ENCODE measurements around the gene PIK3R5.
"Not testable (repeated sequence)": the region's sequence is repeated elsewhere in the genome, so short reads cannot be mapped to it uniquely, and the experiment has no call there.

Gene PIK3R5

DNA sequence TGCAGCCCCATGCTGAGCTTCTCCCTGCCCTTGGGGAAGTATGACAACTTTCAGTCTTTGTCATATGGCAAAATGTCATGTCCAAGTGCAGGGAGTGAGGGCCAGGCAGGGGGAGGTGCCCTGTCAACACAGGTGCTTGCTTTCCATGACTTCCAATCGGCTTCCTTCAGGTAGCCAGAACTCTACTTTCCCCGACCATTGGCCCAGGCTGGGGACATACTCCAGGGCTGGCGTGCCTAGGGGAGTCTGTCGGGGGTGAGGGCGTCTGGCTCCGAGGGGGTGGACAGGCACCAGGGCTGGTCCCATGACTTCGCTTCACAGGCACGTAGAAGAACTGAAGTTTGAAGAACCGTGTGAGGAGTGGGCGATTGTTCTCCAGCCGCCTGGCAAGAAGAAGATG is 78.2 kb downstream of the PIK3R5 start:
- no peaks in the 10 kb centered on the region for H3K27me3 ChIP-seq (ENCODE audit: insufficient read depth, low read depth)
- H3K4me2 ChIP-seq, result no peak overlapping the region
- H4K20me1 ChIP-seq (ENCODE audit: insufficient read depth), result no peaks in the 10 kb centered on the region
- no peak overlapping the region for H3K4me3 ChIP-seq (IDR thresholded peaks at IDR 0.05; ENCODE audit: insufficient read depth, low read depth, low read length)
- no peak overlapping the region for H2AFZ ChIP-seq (ENCODE audit: low read depth)
- H3K27ac ChIP-seq, result no peak overlapping the region
- no peak overlapping the region for H3K9ac ChIP-seq
- H3K79me2 ChIP-seq (ENCODE audit: insufficient read depth, low read depth), result no peaks in the 10 kb centered on the region
- TF ChIP-seq, protein P1, sequence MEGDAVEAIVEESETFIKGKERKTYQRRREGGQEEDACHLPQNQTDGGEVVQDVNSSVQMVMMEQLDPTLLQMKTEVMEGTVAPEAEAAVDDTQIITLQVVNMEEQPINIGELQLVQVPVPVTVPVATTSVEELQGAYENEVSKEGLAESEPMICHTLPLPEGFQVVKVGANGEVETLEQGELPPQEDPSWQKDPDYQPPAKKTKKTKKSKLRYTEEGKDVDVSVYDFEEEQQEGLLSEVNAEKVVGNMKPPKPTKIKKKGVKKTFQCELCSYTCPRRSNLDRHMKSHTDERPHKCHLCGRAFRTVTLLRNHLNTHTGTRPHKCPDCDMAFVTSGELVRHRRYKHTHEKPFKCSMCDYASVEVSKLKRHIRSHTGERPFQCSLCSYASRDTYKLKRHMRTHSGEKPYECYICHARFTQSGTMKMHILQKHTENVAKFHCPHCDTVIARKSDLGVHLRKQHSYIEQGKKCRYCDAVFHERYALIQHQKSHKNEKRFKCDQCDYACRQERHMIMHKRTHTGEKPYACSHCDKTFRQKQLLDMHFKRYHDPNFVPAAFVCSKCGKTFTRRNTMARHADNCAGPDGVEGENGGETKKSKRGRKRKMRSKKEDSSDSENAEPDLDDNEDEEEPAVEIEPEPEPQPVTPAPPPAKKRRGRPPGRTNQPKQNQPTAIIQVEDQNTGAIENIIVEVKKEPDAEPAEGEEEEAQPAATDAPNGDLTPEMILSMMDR (conservative IDR thresholded peaks at IDR 0.05; ENCODE audit: low read depth, low read length), result no peak
- H3K36me3 ChIP-seq (ENCODE audit: insufficient read depth), result no peaks in the 10 kb centered on the region
- H3K4me1 ChIP-seq (ENCODE audit: low read depth, poor library complexity, severe bottlenecking), result no peaks in the 10 kb centered on the region

DNA sequence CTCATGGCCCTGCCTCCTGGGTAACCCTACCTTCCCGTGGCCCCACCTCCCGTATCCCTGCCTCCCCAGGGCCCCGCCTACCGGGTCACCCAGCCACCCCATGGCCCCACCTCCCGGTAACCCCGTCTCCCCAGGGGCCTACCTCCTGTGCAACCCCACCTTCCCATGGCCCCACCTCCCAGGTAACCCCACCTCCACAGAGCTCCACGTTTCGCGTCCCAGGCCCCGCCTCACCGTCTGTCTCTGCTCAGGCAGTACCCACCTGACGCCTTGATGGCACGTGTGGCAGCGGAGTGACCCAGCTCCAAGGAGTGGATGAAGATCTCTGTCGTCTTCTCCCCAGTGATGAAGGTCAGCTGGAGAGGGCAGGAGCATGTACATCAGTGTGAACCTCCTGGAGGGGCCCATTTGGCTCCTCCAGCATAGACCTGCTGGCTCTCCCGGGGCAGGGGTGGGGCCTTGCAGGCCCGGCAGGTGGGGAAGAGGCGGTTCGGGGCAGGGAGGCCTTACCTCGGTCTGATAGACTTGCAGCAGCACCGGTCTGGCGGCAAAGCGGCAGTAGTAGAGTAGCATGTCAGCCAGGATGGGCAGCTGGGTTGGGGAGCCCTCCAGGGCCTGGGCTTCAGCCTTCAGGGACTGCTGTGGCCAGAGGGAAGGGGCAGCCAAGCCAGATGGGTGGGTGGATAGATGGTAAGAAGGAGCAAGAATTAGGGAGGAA is 79.4 kb downstream of the PIK3R5 start:
- TF ChIP-seq, protein P1 (conservative IDR thresholded peaks at IDR 0.05; ENCODE audit: low read depth, low read length), result no peak
- no peak overlapping the region for H3K9ac ChIP-seq
- no peaks in the 10 kb centered on the region for H3K79me2 ChIP-seq (ENCODE audit: insufficient read depth, low read depth)
- no peak overlapping the region for H3K4me2 ChIP-seq
- no peaks in the 10 kb centered on the region for H4K20me1 ChIP-seq (ENCODE audit: insufficient read depth)
- no peaks in the 10 kb centered on the region for H3K4me1 ChIP-seq (ENCODE audit: low read depth, poor library complexity, severe bottlenecking)
- no peak overlapping the region for H3K27ac ChIP-seq
- no peaks in the 10 kb centered on the region for H3K36me3 ChIP-seq (ENCODE audit: insufficient read depth)
- no peaks in the 10 kb centered on the region for H3K27me3 ChIP-seq (ENCODE audit: insufficient read depth, low read depth)
- H2AFZ ChIP-seq (ENCODE audit: low read depth), result no peak overlapping the region
- H3K4me3 ChIP-seq (IDR thresholded peaks at IDR 0.05; ENCODE audit: insufficient read depth, low read depth, low read length), result no peak overlapping the region

DNA sequence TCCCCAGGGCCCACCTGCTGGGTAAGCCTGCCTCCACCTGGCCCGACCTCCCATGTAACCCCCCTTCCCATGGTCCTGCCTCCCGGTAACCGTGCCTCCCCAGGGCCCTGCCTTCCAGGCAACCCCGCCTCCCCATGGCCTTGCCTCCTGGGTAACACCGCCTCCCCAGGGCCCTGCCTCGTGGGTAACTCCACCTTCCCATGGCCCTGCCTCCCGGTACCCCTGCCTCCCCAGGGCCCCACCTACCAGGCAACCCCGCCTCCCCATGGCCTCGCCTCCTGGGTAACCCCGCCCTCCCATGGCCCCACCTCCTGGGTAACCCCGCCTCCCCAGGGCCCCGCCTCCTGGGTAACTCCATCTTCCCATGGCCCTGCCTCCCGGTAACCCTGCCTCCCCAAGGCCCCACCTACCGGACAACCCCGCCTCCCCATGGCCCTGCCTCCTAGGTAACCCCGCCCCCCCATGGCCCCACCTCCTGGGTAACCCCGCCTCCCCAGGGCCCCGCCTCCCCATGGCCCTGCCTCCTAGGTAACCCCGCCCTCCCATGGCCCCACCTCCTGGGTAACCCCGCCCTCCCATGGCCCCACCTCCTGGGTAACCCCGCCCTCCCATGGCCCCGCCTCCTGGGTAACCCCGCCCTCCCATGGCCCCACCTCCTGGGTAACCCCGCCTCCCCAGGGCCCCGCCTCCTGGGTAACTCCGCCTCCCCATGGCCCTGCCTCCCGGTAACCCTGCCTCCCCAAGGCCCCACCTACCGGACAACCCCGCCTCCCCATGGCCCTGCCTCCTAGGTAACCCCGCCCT is 80.1 kb downstream of the PIK3R5 start:
- H3K27ac ChIP-seq; H3K9ac ChIP-seq; H3K4me1 ChIP-seq (ENCODE audit: low read depth, poor library complexity, severe bottlenecking); H3K4me2 ChIP-seq; H4K20me1 ChIP-seq (ENCODE audit: insufficient read depth); H2AFZ ChIP-seq (ENCODE audit: low read depth); H3K27me3 ChIP-seq (ENCODE audit: insufficient read depth, low read depth); H3K4me3 ChIP-seq (IDR thresholded peaks at IDR 0.05; ENCODE audit: insufficient read depth, low read depth, low read length); H3K36me3 ChIP-seq (ENCODE audit: insufficient read depth); H3K79me2 ChIP-seq (ENCODE audit: insufficient read depth, low read depth): not testable (repeated sequence)

DNA sequence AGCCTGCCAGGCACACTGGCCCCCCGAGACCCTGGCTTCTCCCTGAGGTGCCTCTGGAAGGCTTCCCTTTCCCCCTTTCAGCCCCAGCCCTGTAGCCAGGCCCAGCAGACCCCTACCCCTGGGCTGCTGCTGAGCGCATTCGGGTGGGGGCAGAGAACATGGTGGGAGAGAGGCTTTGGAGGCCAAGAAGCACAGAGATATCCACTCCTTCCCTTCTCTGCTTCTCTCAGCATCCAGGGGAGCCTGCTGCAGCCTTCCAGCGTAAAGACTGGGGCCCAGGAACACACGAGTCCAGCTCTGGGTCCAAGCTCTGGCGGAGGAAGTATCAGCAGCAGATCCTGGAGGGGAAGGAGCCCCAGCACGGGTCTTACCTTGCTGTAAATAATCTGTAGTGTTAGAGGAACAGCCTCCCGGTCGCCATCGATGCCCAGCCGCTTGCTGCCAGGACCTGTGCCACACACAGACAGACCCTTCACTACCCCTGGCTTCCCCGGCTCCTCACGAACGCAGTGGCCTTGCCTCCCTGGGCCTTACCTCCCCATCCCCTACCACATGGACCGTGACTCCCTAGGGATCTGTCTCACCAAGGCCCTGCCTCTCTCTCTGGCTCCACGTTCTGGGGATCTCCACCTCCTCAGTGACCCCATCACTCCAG is 81.0 kb downstream of the PIK3R5 start:
- H3K27ac ChIP-seq, result no peak overlapping the region
- H2AFZ ChIP-seq (ENCODE audit: low read depth), result no peak overlapping the region
- no peaks in the 10 kb centered on the region for H3K36me3 ChIP-seq (ENCODE audit: insufficient read depth)
- H3K4me2 ChIP-seq, result no peak overlapping the region
- no peaks in the 10 kb centered on the region for H3K27me3 ChIP-seq (ENCODE audit: insufficient read depth, low read depth)
- no peaks in the 10 kb centered on the region for H4K20me1 ChIP-seq (ENCODE audit: insufficient read depth)
- TF ChIP-seq, protein P1 (conservative IDR thresholded peaks at IDR 0.05; ENCODE audit: low read depth, low read length), result no peak
- no peak overlapping the region for H3K4me3 ChIP-seq (IDR thresholded peaks at IDR 0.05; ENCODE audit: insufficient read depth, low read depth, low read length)
- H3K9ac ChIP-seq, result no peak overlapping the region
- H3K79me2 ChIP-seq (ENCODE audit: insufficient read depth, low read depth), result no peaks in the 10 kb centered on the region
- H3K4me1 ChIP-seq (ENCODE audit: low read depth, poor library complexity, severe bottlenecking), result no peaks in the 10 kb centered on the region

Measured in KMS-11 (cell line).